ENCODE results near the gene PDIA2.

PDIA2 gene

DNA sequence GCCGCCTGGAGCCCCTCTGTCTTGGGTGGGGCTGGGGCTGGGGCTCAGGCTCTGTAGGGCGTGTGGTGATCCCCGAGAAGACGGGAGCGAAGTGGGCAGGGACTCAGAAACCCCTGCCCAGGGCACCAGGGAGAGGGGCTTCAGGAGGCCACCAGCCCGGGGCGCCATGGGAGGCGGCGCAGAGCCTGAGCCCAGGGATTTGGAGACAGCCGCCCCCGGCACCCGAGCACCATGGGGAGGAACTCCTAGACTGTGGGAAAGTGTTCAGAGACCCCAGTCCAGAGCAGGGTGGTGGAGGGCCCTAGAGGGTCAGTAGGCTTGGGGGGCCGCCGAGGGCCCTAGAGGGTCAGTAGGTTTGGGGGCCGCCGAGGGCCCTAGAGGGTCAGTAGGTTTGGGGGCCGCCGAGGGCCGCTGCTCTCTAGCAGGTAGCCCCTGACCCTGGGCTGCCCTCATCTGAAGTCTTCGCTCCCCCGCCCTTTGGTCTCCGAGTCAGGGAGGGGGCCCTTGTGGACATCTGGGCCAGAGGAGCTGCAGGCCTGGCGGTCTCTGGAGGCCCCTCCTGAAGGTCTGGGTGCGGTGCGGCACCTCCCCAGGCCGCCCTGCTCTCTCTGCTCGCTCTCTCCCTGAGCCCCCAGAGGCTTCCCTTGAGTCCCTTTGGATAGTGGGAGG is 1.8 kb upstream of the PDIA2 start:
- no peak for DNase-seq

- DNase-seq, result no peak
Measured at GRCh38 chr16:281660-282255, 1.2 kb upstream of the PDIA2 start.

DNA sequence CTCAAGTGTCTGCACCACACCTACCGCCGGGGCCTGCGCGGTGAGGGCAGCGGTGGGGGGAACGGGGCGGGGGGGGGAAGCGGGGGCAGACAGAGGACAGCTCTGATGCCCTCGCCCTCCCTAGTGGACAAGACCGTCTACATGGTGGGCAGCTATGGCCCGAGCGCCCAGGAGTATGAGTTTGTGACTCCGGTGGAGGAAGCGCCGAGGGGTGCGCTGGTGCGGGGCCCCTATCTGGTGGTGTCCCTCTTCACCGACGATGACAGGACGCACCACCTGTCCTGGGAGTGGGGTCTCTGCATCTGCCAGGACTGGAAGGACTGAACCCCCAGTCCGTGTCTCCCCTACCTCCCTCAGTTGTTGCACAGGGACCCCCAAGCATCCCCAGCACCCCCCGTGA is 473 bp upstream of the PDIA2 start:
- DNase-seq, result no peak

- DNase-seq, result no peak
Measured at GRCh38 chr16:284204-285120, 1.5 kb downstream of the PDIA2 start.

DNA sequence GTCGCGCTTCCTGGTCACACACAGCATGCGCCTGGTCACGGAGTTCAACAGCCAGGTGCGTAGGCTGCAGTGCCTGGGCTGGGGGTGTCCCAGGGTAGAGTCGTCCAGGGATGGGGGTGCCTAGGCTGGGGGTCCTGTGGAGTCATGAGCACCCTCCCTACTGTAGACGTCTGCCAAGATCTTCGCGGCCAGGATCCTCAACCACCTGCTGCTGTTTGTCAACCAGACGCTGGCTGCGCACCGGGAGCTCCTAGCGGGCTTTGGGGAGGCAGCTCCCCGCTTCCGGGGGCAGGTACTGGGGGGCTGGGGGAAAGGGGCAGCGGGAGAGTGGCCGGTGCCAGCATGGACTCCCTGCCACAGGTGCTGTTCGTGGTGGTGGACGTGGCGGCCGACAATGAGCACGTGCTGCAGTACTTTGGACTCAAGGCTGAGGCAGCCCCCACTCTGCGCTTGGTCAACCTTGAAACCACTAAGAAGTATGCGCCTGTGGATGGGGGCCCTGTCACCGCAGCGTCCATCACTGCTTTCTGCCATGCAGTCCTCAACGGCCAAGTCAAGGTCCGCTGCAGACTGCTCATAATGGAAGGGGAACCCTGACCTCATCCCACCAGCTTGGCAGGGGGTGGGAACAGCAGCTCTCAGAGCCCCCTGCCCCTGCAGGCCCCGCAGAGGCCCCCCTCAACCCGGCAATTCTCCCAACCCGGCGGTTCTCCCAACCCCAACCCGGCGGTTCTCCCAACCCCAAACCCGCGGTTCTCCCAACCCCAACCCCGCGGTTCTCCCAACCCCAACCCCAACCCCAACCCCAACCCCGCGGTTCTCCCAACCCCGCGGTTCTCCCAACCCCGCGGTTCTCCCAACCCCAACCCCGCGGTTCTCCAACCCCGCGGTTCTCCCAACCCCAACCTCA is 2.4 kb downstream of the PDIA2 start:
- no peak for DNase-seq

- no peak for DNase-seq
Measured at GRCh38 chr16:286491-287297, 3.7 kb downstream of the PDIA2 start.

DNA sequence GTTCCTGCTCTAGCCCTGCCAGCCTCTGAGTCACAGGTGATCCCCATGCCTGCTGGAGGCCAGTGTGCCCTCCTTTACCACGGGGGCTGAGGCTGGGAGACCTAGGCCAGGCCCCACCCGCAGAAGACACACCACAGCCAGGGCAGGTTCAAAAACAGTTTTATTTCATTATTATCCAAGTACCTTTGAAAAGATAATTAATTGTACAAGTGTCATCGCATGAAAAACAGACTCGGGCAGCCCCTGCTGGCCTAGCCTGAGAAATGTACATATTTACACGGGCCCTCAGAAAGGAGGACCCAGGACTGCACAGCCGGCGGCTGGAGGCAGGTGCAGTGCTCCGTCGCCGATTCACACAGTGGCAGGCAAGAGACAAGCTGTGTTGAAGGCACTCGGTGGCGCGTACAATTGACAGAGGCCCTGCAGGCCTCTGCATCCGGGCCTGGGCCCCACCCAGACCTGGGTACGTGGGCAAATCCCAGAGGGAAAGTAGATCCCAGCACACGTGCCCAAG is 4.4 kb downstream of the PDIA2 start:
- no peak for DNase-seq

DNA sequence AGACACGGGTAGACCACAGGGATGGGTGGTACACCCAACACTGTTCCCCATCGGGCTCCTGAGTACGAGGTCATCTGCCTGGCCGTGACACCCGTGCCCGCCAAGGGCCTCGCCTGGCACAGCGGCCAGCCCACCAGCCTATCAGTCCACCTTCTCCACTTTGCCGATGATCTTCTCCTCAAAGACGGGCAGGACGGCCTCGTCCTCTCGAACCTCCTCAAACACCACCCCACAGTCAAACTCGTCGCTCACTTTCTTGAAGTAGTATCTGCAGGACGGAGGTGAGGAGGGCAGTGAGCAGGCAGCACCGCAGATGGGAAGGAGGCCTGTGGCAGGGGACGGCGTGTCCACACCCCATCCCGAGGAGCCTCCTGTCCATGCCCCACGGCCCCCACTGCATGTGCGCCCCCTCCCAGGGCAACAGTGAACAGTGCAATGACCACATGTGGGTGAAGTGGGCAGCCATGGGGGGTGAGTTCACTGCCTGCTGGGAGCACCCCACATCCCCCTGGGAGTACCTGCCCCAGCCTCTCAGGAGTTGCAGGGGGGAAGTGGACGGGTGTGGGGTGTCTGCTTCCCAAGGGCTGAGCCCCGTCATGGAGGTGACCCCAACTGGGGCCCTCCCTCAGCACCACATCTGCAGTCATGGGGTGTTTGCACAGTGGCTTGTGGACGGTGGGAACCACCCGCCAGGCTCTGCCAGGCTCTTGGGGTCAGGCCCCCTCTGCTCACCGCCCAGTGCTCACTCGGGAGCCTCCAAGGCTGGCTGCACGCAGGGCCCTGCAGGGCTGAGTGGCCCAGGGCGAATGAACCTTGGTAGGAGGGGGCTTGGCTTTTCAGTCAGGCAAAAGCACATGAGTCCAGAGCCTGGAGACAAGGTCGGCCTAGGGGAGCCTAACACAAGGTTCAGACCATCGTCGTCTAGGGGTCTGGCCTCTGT is 5.3 kb downstream of the PDIA2 start:
- DNase-seq, result no peak

- DNase-seq, result no peak
Measured at GRCh38 chr16:289395-289997, 6.5 kb downstream of the PDIA2 start.

DNA sequence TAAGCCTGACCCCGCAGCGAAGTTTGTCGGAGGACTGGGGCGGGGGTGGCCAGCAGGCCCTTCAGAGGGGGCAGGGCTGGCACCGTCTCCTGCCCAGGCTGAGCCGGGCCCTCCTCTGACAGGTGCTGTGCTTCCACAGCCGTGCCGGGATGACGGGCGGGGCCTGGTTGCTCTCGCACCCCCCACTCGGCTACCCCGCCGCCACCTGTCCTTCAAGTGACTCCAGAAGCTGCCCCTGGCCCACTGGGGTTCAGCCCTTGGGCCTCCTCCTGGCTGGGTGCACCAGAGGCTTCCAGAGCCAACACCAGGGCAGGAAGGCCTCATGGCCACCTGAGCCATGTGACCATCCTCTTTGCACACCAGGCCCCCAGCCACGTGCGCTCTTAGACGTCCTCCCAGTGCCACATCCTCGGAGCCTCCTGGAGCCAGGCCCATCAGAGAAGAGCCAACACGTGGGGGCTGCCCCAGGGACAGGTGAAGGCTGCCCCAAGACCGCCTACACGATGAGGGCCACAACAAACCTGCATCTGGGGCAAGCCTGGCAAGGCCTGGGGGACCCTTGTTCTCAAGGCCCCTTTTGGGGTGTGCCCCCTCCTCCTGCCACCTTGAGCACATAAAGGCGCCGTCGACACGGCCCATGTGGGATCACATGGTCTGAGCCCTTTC is 7.2 kb downstream of the PDIA2 start:
- no peak for DNase-seq

DNA sequence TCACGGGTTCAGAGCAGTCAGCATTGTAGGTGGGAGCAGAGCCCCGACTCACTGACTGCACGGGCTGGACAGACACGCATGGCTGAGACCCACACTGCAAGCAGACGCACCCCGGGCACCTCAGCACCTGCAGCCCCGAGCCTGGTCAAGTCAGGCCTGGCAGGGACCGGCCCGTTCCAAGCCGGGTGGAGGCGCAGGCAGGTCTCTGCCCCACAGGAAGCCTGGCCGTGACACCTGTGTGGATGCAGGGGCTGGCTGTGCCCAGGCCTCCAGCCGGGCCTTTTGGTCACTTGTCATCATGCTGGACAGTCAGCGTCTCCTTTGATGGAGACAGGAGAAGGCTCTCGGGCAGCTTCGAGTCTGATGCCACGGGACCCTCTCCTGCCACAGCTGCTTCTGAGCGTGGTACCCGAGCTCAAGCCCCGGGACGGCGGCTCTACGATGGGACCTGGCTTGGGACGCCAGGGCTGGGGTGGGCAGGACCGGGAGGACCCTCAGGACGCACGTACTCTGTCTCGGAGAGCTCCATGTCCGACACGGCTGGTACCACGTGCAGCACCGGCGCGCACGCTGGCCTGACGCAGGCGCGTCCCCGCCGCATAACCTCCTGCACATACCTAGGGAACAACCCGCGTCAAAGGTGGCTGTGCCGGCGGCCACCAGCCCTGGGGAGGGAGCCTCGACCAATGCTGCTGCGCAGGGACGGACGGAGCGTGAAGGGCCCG is 7.9 kb downstream of the PDIA2 start:
- DNase-seq, result no peak

GRCh38 chr16:291539-291938 is 8.6 kb downstream of the PDIA2 start:
- no peak for DNase-seq

DNA sequence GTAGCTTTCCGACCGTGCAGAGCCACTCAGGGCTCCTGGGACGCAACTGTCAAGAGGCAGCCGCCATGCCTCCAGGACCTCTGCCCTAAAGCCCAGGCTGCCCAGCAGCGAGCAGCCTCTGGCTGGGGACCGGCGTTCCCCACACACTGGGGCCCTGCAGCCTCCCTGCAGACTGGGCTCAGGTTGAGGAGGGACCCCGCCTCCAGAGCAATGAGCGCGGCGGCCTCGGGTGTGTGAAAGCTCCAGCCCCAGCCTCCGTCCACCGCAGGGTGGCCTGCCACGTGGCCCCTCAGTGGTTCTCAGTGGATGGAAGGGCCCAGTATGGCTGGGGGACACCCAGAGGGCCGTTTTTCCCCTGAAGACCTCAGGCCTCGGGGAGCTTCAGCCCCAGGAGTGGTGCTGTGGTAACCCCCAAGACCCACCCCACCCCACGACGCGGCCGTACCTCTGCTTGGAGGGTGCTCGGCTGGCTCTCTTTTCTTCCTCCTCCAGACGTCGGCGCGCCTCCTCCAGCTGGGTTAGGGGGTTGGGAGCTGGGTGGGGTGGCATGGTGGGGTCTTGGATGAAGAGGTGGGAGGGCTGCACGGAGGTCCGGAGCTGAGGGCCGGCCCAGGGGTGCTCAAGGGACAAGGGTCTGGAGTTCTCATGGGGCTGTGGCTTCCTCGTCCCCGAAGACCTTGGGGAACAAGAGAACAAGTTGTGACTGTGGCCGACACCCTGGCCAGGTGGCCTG is 10.2 kb downstream of the PDIA2 start:
- DNase-seq, result no peak

GRCh38 chr16:296276-296675 is 13.3 kb downstream of the PDIA2 start:
- no peak for DNase-seq

DNA sequence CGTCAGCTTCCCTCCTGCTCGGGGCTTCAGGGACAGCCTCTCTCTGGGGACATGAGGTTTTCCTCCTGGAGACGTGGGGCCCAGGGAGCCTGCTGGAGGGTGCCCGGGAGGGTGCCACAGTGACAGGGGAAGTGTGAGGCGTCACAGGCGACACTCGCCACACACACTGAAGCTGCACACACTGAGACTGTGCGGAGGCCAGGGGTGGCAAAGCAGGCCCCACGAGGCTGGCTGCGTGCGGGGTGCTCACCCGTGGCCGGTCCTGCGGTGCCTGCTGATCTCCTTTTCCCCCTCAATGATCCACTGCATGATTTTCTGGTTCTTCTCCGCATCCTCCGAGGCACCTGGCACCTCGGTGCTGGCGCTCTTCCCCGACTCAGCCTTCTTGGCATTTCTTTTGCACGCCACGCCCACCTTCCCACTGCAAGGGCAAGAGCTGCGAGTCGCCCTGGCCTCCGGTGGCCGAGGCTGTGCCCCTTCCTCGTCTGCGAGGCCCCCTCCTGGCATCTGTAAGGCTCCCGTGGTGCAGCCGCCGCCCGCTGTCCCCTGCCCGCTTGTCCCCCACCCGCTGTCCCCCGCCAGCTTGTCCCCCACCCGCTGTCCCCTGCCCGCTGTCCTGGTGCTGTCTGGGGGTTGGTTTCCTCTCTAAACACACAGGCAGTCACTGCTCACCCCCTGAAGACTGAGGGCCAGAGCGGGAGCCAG is 14.0 kb downstream of the PDIA2 start:
- DNase-seq, result no peak

DNA sequence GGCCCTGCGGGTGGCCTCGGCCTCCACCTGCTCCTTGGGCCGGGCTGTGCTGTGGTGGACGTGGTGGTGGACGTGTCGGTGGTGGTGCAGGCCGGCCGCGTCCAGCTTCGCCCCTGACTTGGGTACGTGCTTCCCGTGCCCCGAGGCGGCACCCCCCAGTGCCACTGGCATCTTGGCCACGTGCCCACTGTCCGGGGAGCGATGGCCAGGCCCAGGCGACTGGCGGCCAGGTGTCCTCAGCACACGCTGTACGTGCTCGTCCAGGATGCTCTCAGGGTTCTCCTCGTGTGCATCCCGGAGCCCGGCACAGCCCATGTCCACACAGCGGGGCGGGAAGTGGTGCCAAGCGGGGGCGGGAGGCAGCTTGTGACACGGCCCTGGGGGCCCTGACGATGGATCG is 14.9 kb downstream of the PDIA2 start:
- DNase-seq, result no peak

- no peak for DNase-seq
Measured at GRCh38 chr16:301235-301634, 18.3 kb downstream of the PDIA2 start.
